ENCODE data around the gene PIK3C2G. TPM values are rescaled to one million over a fixed set of nuclear protein-coding genes. Genes with fewer than 3 reads are reported as not detected.

The PIK3C2G gene
- total and polyA plus RNA-seq, 2 of the 4 experiments (the other 2 are of a cell fraction) = not detected

GRCh38 chr12:18646286-18646890, 385.1 kb downstream of the PIK3C2G start:
- WGBS, 2 experiments (ENCODE audit: extremely low coverage in 2 of 2, insufficient read length in 1 of 2) = no CpG with 5 or more reads among the region's 6 CpGs

More at GRCh38 chr12:18646286-18646890, 385.1 kb downstream of the PIK3C2G start:
- ATAC-seq (ENCODE audit: low read depth) (no peak), DNase-seq (no peak)
- no peak overlapping the region for H3K9ac ChIP-seq (ENCODE audit: low read depth, low read length)
- no peak overlapping the region for H2AFZ ChIP-seq (replicated peaks; ENCODE audit: low read length, poor library complexity)
- no peak overlapping the region for H3K23ac ChIP-seq (ENCODE audit: low read depth, low read length)
- H3K9me1 ChIP-seq (ENCODE audit: insufficient read depth, low read length) = no peaks in the 10 kb centered on the region
- no peak overlapping the region for H3K14ac ChIP-seq (replicated peaks; ENCODE audit: low read depth, low read length)
- H3K4me3 ChIP-seq (ENCODE audit: insufficient read depth, low read depth, low read length) = no peak overlapping the region
- intact Hi-C loops (cut with micrococcal nuclease) = no loop called here
- H4K20me1 ChIP-seq (ENCODE audit: insufficient read depth, low read length) = no peaks in the 10 kb centered on the region
- H2BK15ac ChIP-seq (ENCODE audit: low read depth, low read length) = no peak overlapping the region
- no peak overlapping the region for H3K27ac ChIP-seq (ENCODE audit: insufficient read depth, low read length)
- TF ChIP-seq RFX5 (IDR thresholded peaks at IDR 0.05; ENCODE audit: low read depth, low read length) (no peak), BHLHE40 (IDR thresholded peaks at IDR 0.05; ENCODE audit: low read depth, low read length) (no peak), ELK1 (IDR thresholded peaks at IDR 0.05; ENCODE audit: borderline replicate concordance, low read depth, low read length) (no peak), SMC3 (IDR thresholded peaks at IDR 0.05; ENCODE audit: low read depth, low read length) (no peak), NFE2L2 (IDR thresholded peaks at IDR 0.05; ENCODE audit: low read depth, low read length) (no peak), POLR2A (IDR thresholded peaks at IDR 0.05; ENCODE audit: low read depth, low read length) (no peak), MXI1 (IDR thresholded peaks at IDR 0.05; ENCODE audit: borderline replicate concordance, low read depth, low read length) (no peak), RCOR1 (IDR thresholded peaks at IDR 0.05; ENCODE audit: insufficient replicate concordance, low read length) (no peak)
- TF ChIP-seq, protein P1, sequence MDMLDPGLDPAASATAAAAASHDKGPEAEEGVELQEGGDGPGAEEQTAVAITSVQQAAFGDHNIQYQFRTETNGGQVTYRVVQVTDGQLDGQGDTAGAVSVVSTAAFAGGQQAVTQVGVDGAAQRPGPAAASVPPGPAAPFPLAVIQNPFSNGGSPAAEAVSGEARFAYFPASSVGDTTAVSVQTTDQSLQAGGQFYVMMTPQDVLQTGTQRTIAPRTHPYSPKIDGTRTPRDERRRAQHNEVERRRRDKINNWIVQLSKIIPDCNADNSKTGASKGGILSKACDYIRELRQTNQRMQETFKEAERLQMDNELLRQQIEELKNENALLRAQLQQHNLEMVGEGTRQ (IDR thresholded peaks at IDR 0.05; ENCODE audit: low read depth, low read length) = no peak
- TF ChIP-seq, protein P2, sequence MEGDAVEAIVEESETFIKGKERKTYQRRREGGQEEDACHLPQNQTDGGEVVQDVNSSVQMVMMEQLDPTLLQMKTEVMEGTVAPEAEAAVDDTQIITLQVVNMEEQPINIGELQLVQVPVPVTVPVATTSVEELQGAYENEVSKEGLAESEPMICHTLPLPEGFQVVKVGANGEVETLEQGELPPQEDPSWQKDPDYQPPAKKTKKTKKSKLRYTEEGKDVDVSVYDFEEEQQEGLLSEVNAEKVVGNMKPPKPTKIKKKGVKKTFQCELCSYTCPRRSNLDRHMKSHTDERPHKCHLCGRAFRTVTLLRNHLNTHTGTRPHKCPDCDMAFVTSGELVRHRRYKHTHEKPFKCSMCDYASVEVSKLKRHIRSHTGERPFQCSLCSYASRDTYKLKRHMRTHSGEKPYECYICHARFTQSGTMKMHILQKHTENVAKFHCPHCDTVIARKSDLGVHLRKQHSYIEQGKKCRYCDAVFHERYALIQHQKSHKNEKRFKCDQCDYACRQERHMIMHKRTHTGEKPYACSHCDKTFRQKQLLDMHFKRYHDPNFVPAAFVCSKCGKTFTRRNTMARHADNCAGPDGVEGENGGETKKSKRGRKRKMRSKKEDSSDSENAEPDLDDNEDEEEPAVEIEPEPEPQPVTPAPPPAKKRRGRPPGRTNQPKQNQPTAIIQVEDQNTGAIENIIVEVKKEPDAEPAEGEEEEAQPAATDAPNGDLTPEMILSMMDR (conservative IDR thresholded peaks at IDR 0.05; ENCODE audit: low read depth, low read length) = no peak
- dilution Hi-C loops (cut with HindIII; ENCODE audit: low sequenced_read_pairs, unreplicated experiment) = no loop called here
- ChIA-PET CTCF (no interaction called here), POLR2A (ENCODE audit: unreplicated experiment) (no interaction called here)
- H3K36me3 ChIP-seq (ENCODE audit: control insufficient read depth, insufficient read depth, low read length) = no peaks in the 10 kb centered on the region
- H2BK20ac ChIP-seq (ENCODE audit: low read depth, low read length) = no peak overlapping the region
- no peaks in the 10 kb centered on the region for H3K79me1 ChIP-seq (ENCODE audit: low read depth in 1 of 2, low read length in 2 of 2)
- no peak overlapping the region for H3K4ac ChIP-seq (ENCODE audit: low read depth, low read length)
- no peak overlapping the region for H2AK9ac ChIP-seq (replicated peaks; ENCODE audit: low read depth, low read length, poor library complexity)
- H3K4me1 ChIP-seq (ENCODE audit: control insufficient read depth, insufficient read depth, low read length) = peaks cover 7% of the 10 kb centered on the region
- BruUV-seq (replicated peaks) = no TSS peak
- in situ Hi-C loops (cut with MboI; ENCODE audit: low sequenced_read_pairs) = no loop called here
- no peak overlapping the region for H3K56ac ChIP-seq (ENCODE audit: extremely low read depth, insufficient read depth, low read length)
- H3K18ac ChIP-seq (ENCODE audit: low read depth, low read length) = no peak overlapping the region
- H3K27me3 ChIP-seq (ENCODE audit: control insufficient read depth, insufficient read depth, low read length) = no peaks in the 10 kb centered on the region
- H3K4me2 ChIP-seq (ENCODE audit: low read depth, low read length) = no peak overlapping the region
- H2AK5ac ChIP-seq (ENCODE audit: low read depth, low read length) = no peak overlapping the region
- H2BK5ac ChIP-seq (ENCODE audit: low read depth, low read length, poor library complexity, severe bottlenecking) = no peak overlapping the region
- H4K91ac ChIP-seq (ENCODE audit: insufficient read depth, low read depth, low read length) = no peak overlapping the region
- H4K5ac ChIP-seq (ENCODE audit: low read depth, low read length) = no peak overlapping the region
- H3K9me3 ChIP-seq (ENCODE audit: control insufficient read depth, insufficient read depth, low read length) = no peaks in the 10 kb centered on the region
- H2BK120ac ChIP-seq (ENCODE audit: low read depth, low read length) = no peak overlapping the region
- no peak overlapping the region for H4K8ac ChIP-seq (ENCODE audit: low read depth in 2 of 2, low read length in 2 of 2)

All from IMR-90 (cell line).